ENCODE data around the gene IQSEC3.
"Not testable (repeated sequence)": the region's sequence is repeated elsewhere in the genome, so short reads cannot be mapped to it uniquely, and the experiment has no call there.

IQSEC3 gene

GRCh38 chr12:128079-128478 is 61.5 kb downstream of the IQSEC3 start:
- H3K27ac Mint-ChIP-seq: no peak overlapping the region
- H3K27me3 Mint-ChIP-seq: no peaks in the 10 kb centered on the region
- H3K4me3 Mint-ChIP-seq: no peak overlapping the region
- no peaks in the 10 kb centered on the region for H3K9me3 Mint-ChIP-seq (ENCODE audit: low read depth)
- H3K4me1 Mint-ChIP-seq (ENCODE audit: low read depth): no peaks in the 10 kb centered on the region
- H3K36me3 Mint-ChIP-seq: no peaks in the 10 kb centered on the region

DNA sequence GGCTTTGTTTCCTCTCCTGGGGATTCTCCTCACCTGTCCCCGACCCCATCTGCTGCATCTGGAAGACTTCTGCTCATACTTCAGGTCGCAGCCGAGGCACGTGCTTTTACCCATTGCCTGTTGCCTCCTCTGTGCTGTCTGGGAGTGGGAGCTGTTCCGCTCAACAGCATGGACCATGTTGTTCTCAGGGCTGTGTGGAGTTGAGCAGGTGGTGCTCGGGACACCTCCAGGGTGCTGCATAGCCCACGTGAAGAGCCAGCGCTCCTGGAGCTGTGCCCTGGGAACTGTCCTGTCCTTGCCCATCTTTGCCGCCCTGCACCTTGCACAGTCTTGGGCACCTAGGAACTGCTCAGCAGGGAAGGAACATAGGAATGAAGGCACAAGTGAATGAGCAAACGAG is 62.4 kb downstream of the IQSEC3 start:
- Mint-ChIP-seq H3K9me3 (ENCODE audit: low read depth) (no peaks in the 10 kb centered on the region), H3K27me3 (no peaks in the 10 kb centered on the region), H3K4me3 (no peak overlapping the region), H3K36me3 (no peaks in the 10 kb centered on the region), H3K27ac (no peak overlapping the region), H3K4me1 (ENCODE audit: low read depth) (no peaks in the 10 kb centered on the region)

DNA sequence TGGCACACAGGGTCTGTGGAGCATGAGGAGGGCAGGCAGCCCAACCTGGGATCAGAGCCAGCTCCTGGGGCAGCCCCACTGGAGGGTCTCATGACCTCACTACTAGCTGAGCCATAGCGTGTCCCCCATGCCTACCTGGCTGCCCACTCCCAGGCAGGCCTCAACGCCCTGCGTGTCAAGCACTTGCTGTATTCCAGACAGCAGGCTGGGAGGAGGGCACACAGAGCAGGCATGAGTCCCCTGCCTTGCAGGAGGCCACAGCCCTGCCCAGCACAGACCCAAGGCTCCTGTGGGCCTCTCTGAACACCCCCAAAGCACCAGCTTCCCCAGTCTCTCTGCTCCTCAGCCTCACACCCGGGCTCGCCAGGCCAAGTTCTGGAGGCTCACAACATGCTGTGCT is 64.0 kb downstream of the IQSEC3 start:
- H3K36me3 Mint-ChIP-seq: no peaks in the 10 kb centered on the region
- no peaks in the 10 kb centered on the region for H3K27me3 Mint-ChIP-seq
- H3K4me1 Mint-ChIP-seq (ENCODE audit: low read depth): no peaks in the 10 kb centered on the region
- H3K9me3 Mint-ChIP-seq (ENCODE audit: low read depth): no peaks in the 10 kb centered on the region
- H3K4me3 Mint-ChIP-seq: no peak overlapping the region
- H3K27ac Mint-ChIP-seq: no peak overlapping the region

DNA sequence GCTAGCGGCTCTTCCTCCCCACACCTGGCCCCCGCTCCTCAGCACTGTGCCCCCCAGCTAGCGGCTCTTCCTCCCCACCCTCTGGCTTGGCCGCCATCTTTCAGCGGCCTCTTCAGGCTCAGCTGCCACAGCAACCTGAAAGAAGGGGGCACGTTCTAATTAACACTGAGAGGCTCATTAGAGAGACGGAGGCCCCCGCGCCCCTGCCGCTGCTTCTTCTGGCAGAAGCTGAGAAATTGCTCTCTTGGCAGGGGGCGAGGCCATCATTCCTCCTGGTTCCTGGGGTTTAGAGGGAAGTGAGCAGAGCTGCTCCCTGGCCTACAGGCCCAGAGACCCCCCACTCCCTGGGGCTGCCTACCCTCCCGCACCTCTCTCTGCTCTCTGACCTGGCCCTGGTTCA is 64.4 kb downstream of the IQSEC3 start:
- no peaks in the 10 kb centered on the region for H3K4me1 Mint-ChIP-seq (ENCODE audit: low read depth)
- no peak overlapping the region for H3K4me3 Mint-ChIP-seq
- no peaks in the 10 kb centered on the region for H3K27me3 Mint-ChIP-seq
- H3K36me3 Mint-ChIP-seq: no peaks in the 10 kb centered on the region
- H3K9me3 Mint-ChIP-seq (ENCODE audit: low read depth): no peaks in the 10 kb centered on the region
- no peak overlapping the region for H3K27ac Mint-ChIP-seq

GRCh38 chr12:131732-132495 is 65.3 kb downstream of the IQSEC3 start:
- H3K27me3 Mint-ChIP-seq: no peaks in the 10 kb centered on the region
- no peaks in the 10 kb centered on the region for H3K36me3 Mint-ChIP-seq
- no peak overlapping the region for H3K27ac Mint-ChIP-seq
- H3K4me3 Mint-ChIP-seq: no peak overlapping the region
- H3K4me1 Mint-ChIP-seq (ENCODE audit: low read depth): no peaks in the 10 kb centered on the region
- H3K9me3 Mint-ChIP-seq (ENCODE audit: low read depth): no peaks in the 10 kb centered on the region

GRCh38 chr12:133616-134232 is 67.2 kb downstream of the IQSEC3 start:
- H3K36me3 Mint-ChIP-seq; H3K27ac Mint-ChIP-seq; H3K4me1 Mint-ChIP-seq (ENCODE audit: low read depth); H3K27me3 Mint-ChIP-seq; H3K4me3 Mint-ChIP-seq; H3K9me3 Mint-ChIP-seq (ENCODE audit: low read depth): not testable (repeated sequence)

GRCh38 chr12:135138-135537 is 68.6 kb downstream of the IQSEC3 start:
- Mint-ChIP-seq H3K4me3 (no peak overlapping the region), H3K27ac (no peak overlapping the region), H3K9me3 (ENCODE audit: low read depth) (no peaks in the 10 kb centered on the region), H3K36me3 (no peaks in the 10 kb centered on the region), H3K4me1 (ENCODE audit: low read depth) (peaks cover 11% of the 10 kb centered on the region), H3K27me3 (peaks cover 2% of the 10 kb centered on the region)

DNA sequence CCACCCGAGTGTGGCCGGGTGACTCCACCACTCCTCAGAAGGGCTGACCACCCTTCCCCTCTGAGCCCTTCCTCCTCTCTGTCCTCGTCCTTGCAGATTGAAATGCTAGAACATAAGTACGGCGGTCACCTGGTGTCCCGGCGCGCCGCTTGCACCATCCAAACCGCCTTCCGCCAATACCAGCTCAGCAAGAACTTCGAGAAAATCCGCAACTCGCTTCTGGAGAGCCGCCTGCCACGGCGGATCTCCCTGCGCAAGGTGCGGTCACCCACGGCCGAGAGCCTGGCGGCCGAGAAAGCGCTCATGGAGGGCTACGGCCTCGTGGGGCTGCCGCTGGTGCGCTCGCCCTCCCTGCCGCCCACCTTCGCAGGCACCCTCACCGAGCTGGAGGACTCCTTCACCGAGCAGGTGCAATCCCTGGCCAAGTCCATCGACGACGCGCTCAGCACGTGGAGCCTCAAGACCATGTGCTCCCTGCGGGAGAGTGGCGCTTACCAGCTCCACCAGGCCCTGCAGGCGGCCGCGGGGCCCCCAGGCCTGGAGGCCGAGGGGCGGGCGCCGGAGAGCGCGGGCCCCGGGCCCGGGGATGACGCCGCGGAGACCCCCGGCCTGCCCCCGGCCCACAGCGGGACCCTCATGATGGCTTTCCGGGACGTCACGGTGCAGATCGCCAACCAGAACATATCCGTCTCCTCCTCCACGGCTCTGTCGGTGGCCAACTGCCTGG is 71.8 kb downstream of the IQSEC3 start:
- Mint-ChIP-seq H3K9me3 (ENCODE audit: low read depth) (no peaks in the 10 kb centered on the region), H3K27ac (no peak overlapping the region), H3K4me1 (ENCODE audit: low read depth) (peaks cover 15% of the 10 kb centered on the region), H3K27me3 (peaks cover 3% of the 10 kb centered on the region), H3K36me3 (no peaks in the 10 kb centered on the region), H3K4me3 (peak overlapping the region; percentile 81)

GRCh38 chr12:138898-139534 is 72.4 kb downstream of the IQSEC3 start:
- H3K9me3 Mint-ChIP-seq (ENCODE audit: low read depth): no peaks in the 10 kb centered on the region
- H3K27me3 Mint-ChIP-seq: peaks cover 3% of the 10 kb centered on the region
- no peaks in the 10 kb centered on the region for H3K36me3 Mint-ChIP-seq
- H3K4me3 Mint-ChIP-seq: peak overlapping the region; percentile 81
- H3K4me1 Mint-ChIP-seq (ENCODE audit: low read depth): peaks cover 15% of the 10 kb centered on the region
- H3K27ac Mint-ChIP-seq: peak overlapping the region; percentile 34

- Mint-ChIP-seq H3K4me3 (peak overlapping the region; percentile 81), H3K36me3 (no peaks in the 10 kb centered on the region), H3K27ac (peak overlapping the region; percentile 34), H3K9me3 (ENCODE audit: low read depth) (no peaks in the 10 kb centered on the region), H3K27me3 (peaks cover 3% of the 10 kb centered on the region), H3K4me1 (ENCODE audit: low read depth) (peaks cover 15% of the 10 kb centered on the region)
Measured at GRCh38 chr12:139585-139984, 73.0 kb downstream of the IQSEC3 start.

GRCh38 chr12:140162-140561 is 73.6 kb downstream of the IQSEC3 start:
- Mint-ChIP-seq H3K36me3 (no peaks in the 10 kb centered on the region), H3K9me3 (ENCODE audit: low read depth) (no peaks in the 10 kb centered on the region), H3K4me3 (peak overlapping the region; percentile 81), H3K4me1 (ENCODE audit: low read depth) (peaks cover 17% of the 10 kb centered on the region), H3K27ac (no peak overlapping the region), H3K27me3 (peaks cover 3% of the 10 kb centered on the region)

- H3K9me3 Mint-ChIP-seq (ENCODE audit: low read depth): no peaks in the 10 kb centered on the region
- peaks cover 16% of the 10 kb centered on the region for H3K4me1 Mint-ChIP-seq (ENCODE audit: low read depth)
- peaks cover 3% of the 10 kb centered on the region for H3K27me3 Mint-ChIP-seq
- no peak overlapping the region for H3K4me3 Mint-ChIP-seq
- H3K36me3 Mint-ChIP-seq: no peaks in the 10 kb centered on the region
- H3K27ac Mint-ChIP-seq: peak overlapping the region; percentile 6
Measured at GRCh38 chr12:143964-144649, 77.5 kb downstream of the IQSEC3 start.

GRCh38 chr12:144650-145284 is 78.2 kb downstream of the IQSEC3 start:
- no peak overlapping the region for H3K4me3 Mint-ChIP-seq
- H3K27ac Mint-ChIP-seq: no peak overlapping the region
- H3K36me3 Mint-ChIP-seq: no peaks in the 10 kb centered on the region
- no peaks in the 10 kb centered on the region for H3K9me3 Mint-ChIP-seq (ENCODE audit: low read depth)
- peaks cover 3% of the 10 kb centered on the region for H3K27me3 Mint-ChIP-seq
- H3K4me1 Mint-ChIP-seq (ENCODE audit: low read depth): peaks cover 10% of the 10 kb centered on the region

DNA sequence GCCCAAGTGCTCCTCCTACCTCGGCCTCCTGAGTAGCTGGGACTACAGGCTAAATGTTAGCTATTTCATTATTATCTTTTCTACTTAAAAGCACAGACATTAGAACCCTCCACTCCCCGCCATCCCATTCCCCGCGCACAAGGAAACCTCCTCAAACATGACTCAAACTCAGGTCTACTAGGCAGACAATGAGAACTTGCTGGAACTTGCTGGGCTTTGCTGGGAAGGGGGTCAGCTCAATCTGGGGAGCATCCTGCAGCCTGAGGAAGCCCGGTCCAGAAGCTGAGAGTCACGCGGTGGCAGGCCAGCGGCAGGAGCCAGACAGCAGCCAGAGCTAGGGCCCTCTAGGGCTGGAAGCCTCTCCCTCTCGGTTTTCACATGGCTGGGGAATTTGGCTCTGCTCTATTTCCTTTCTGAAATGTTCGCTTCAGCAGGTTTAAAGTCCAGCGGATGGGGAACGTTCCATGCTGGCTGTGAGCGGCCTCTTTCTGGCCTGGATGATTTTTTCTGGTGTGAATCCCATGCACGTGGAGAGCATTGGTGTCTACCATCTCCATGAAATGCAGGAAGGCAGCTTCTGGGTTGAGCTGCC is 78.9 kb downstream of the IQSEC3 start:
- Mint-ChIP-seq H3K27me3 (no peaks in the 10 kb centered on the region), H3K9me3 (ENCODE audit: low read depth) (no peaks in the 10 kb centered on the region), H3K36me3 (no peaks in the 10 kb centered on the region), H3K4me3 (no peak overlapping the region), H3K4me1 (ENCODE audit: low read depth) (peaks cover 3% of the 10 kb centered on the region), H3K27ac (no peak overlapping the region)

All from activated naive CD8-positive, alpha-beta T cell (primary cell).